ENCODE results near the gene NAPG.
"Not testable (repeated sequence)": the region's sequence is repeated elsewhere in the genome, so short reads cannot be mapped to it uniquely, and the experiment has no call there.

NAPG gene

DNA sequence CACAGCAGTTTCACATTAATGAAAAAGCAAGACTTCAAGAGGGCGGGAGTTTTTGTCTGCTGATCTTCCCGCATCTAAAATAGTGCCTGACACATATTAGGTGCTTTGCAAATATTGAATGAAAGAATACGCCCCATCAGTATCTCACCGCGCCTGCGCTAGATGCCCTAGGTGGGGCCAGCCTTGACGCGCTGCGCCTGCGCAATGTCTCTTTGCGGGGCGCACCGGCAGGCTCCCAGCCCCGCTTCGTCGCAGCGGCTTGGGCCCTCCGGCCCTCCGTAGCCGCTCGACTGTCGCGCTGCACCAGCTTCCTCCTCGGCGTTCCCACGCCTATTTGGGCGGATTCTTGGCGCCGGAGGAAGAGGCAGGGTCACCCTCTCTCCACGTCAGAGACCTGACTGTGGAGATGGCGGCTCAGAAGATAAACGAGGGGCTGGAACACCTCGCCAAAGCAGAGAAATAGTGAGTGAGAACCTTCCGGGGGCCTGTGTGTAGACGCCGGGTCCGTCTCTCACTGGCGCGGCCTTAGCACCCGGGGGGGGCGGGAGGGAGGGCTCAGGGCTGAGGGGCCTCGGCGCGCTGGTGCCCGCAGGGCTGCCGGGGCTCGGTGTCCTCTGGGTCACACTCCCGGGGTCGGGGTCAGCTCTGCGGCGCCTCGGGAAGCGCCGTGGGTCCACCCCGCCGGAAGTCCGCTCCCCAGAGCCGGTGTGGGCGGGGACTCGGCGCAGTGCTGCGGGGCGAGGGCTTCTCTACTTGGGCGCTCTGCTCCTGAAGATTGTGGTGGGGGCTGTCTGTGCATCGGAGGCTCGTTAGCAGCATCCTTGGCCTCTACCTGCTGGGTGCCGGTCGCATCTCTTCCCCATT, at the start of gene NAPG:
Gene NAPG (plus strand): TSS at position 331 of the 864 bp plus-strand sequence. CDS start 76 bp downstream, at position 407.
- peak in 55 of 56 donors; percentile 48 to 95 (median 83) for DNase-seq

DNA sequence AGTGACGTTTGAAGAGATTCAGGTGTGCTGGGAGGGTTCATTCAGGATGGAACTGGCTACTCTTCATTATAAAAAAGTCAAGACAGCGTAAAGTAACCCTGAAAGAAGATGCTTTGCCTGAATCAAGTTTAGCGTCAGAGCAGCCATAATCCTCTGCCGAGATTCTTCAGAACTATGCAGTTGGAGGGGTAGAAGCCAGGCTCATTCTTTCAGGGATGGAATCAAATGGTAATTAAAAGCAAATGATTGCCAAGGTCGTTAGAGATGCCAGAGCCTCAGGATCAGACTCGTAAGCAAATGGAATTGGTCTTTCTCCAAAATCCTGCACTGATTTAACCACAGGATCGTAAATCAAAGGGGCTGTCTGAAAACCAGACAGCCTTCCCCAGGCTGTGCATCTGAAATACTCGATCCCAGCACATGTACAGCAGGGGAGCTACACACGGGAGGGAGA, 49.5 kb upstream of the NAPG start:
- no peak for DNase-seq

DNA sequence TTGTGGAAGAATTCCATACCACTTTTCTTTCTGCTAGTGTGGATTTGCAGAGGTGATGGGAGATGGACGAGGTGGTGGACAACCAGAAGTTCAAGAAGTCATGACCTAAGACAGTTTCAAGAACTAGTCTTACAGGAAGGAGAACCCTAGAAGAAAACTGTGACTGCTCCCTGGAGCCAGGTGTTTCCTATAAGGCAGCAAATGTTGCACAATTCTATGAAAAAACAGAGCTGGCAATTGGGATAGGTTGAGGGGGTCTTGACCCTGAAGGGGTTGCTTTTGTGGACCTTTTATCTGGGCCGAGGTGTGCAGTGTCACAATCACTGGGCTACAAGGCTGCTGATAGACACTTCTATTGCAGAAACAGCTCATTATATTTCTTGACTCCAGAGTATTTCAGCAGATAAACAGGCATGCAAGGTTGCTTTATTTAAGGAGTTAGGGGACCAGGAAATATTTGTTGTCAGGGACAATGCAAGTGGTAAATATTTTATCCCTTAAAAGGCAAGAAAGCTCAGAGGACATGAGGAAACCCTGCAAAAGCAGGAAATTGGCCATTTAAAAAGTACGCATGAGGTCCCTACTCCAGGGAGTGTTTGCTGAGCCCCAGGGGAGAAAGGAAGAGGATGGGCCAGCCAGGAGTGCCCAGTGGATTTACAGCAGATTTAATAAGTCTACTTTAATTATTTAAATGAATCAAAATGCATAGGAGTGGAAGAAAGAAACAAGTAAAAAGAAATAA, 48.5 kb upstream of the NAPG start:
- no peak for DNase-seq

DNA sequence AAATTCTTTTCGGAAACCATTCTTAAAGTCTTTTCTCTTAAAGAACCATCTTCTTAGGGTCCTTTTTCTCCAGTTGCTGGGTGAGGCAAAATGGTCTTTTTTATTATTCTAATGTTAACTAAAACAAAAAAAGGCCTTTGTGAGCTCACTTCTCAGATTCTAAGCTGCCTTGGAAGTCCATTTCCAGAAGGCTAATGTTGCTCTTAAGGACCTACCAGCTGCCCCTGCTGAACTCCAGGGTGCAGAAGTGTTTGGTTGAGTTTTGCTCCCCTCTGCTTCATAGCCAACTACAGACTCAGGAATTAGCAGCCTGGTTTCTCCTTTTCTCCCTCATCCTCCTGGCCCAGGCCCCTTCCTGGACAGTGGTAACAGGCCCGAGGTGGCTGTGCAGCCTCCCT, 48.0 kb upstream of the NAPG start:
- DNase-seq = no peak

DNA sequence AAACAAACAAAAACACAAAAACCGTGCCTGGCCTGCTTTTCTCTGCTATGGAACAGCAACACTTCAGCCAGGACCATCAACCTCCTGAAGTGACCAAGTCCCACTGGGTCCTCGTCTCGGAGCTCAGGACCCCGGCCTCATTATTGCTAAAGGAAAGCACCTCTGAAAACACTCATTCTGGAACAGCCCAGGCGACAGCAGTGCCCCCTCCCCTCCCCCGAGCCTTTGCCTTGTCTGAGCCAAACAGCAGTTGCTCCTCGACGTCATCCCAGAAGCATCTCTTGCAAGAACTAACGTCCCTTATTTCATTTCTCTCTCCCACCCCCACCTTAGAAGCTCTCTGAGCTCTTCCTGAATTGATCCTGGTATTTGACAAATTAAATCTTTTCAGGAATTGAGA, 44.0 kb upstream of the NAPG start:
- no peak for DNase-seq

DNA sequence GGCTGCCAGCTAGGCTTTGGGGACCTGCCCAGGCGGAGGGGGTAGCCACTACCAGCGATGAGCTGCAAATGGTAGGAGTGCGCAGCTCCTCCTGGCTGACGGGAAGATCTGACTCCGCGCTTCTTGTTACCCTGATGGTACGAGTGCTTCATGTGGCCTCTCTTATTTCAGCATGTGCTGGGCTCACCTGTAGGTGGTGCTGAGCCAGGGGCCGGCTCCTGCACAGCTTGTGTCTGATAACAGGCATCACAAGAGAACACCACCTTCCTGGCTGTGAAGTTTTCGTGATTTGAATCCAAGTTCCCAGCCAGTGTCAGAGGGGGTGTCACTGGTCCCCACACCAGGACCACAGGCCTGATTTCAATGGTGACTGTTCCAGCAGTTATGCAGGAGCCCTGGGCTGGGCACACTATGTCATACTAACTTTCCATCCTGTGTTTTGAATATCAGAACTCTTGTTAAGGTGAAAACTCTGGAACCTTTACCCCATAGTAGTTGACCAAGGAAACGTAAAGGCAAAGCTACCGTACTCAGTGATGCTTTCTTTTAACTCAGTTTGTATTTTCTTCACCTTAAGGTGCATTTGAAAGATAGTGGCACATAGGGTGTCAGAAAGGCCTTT, 43.4 kb upstream of the NAPG start:
- DNase-seq = no peak

DNA sequence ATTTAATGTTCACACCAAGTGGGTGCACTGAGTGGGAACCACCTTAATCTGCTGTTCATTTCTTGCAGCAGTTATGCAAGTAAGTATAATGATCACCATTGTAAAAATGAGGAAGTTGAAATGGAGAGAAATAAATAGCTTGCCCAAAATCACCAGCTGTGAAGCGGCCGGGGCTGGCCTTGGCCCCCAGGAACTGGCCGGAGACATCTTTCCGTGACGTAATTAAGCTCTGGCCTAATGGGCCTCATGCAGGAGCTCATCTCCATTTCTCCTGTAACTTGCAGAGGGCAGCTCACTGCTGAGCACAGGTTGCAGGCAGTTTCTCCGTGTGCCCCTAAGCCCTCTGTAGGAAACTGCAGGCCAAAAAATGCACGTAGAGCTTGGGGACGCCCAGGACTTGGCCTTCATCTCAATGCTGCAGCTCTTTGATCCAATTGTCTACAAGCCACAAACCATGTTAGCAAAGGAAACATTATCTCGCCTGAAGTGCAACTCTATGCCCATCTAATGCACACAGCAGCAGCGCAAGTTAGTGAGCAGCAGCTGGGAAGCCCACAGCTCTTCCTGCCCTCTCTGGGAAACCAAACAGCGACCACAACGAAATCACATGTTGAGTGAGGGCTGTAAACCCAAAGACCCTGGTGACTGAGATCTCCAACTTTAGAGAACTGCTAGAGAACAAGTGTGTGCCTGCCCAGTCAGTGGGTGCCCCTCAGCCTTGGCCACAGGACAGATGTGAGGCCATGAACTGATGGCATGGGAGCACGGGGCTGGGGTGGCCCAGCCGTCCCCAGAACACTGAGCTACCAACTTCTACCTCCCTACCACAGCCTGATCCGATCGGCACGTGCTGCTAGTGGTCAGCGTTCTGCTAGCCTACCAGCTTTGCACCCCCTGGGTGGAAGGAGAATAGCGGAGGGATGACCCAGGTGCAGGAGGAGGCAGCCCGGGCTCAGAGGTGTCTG, 42.6 kb upstream of the NAPG start:
- DNase-seq = peak in 4 of 56 donors; percentile 23 to 35 (median 32)

DNA sequence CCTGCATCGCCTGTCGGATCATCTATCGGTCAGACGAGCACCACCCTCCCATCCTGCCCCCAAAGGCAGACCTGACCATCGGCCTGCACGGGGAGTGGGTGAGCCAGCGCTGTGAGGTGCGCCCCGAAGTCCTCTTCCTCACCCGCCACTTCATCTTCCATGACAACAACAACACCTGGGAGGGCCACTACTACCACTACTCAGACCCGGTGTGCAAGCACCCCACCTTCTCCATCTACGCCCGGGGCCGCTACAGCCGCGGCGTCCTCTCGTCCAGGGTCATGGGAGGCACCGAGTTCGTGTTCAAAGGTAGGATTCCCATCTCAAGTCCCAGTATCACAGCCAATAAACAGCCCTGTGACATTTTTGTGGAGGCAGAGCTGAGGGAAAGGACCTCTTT, 40.4 kb upstream of the NAPG start:
- DNase-seq = no peak

DNA sequence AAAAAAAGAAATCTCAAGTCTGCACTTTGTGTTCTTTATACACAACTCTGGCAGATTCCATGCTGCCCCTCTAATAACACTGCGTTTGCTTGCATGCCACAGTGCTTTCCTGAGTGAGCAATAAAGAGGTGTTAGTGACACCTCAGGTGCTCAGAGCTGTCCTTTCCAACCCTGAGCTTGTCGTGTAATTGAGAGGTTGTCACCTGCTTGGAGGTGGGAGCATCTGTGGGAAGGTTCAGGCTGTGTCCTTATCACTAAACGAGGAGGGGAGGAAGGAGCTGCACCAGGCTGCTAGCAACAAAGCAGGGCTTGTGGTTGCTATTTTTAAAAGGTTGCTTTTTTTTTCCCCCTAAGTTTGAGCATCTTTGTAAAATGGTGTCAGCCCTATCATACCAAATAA, 39.5 kb upstream of the NAPG start:
- DNase-seq = no peak

DNA sequence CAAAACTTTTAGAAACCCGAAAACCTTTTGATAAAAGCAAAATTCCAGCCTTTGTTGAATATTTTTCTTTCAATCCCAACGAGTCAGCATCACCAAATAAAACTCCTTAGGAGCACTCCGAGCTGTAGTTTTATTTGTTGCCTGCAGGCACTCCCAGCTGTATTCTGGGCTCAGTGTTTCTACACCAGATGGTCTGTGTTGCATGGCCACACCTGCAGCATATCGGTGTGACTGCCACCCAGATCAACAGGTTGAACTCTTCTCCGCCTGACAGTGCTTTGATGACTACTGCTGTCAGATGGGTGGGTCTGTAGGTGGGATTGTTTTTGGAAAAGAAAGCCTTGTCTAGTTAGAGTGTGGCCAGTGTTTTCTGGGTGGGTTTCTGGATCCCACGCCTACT, 38.7 kb upstream of the NAPG start:
- no peak for DNase-seq

DNA sequence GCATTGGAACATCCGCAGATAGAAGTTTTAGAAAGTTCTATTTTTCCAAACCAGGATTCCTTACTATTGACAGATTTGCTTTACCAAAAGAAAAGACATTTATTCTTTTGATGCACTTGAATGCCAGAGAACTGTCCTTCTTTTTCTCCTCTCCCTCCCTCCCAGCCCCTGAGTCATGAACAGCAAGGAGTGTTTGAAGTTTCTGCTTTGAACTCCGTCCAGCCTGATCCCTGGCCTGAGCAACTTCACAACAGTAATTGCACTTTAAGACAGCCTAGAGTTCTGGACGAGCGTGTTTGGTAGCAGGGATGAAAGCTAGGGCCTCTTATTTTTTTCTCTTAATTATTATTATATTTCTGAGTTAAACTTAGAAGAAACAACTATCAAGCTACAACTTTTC, 37.8 kb upstream of the NAPG start:
- peak in 1 of 56 donors; percentile 28 for DNase-seq

DNA sequence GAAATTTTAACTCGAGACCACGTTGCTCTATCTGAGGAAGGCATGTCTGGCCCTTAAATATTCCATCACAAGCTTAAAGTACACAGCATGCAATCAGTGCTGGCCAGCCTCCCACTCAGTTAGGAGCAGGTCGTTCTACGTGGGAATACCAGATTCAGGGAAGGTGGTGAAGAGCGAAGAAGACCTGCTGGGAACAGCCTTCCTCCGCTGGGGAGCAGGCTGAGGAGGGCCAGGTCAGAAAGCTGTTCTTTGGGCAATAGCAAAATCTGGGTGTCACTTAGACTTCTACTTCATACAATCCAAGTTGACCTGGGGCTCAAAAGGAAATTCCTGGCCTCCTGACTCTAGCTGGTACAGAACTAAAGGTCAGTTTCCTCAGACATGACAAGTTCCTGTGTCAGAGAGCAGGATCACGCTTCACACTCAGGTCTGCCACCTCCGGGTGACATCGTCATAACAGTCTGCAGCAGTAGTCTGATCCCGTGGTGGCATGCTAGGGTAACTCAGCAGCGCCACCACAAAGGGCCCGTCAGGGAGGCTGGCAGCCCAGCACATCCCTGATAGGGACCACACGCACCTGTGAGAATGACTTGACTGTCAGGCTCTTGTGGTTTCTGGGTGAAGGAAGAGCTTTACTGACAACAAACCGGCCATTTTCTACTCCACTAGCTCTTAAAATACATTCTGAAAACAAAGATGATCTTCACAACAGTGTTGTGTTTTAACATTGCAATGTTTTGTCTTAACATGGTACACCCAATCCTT, 35.2 kb upstream of the NAPG start:
- peak in 12 of 56 donors; percentile 18 to 67 (median 28) for DNase-seq

DNA sequence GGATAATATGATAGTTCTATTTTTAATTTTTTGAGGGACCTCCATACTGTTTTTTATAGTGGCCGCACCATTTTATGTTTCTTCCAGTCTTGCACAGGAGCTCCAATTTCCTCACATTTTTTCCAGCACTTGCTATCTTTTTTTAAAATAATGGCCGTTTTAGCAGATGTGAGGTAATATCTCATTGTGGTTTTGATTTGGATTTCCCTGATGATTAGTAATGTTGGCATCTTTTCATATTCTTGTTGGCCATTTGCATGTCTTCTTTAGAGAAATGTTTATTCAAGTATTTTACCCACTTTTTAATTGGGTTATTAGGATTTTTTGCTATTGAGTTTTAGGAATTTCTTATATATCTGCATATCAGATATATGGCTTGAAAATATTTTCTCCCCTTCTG, 29.9 kb upstream of the NAPG start:
- DNase-seq = no peak

DNA sequence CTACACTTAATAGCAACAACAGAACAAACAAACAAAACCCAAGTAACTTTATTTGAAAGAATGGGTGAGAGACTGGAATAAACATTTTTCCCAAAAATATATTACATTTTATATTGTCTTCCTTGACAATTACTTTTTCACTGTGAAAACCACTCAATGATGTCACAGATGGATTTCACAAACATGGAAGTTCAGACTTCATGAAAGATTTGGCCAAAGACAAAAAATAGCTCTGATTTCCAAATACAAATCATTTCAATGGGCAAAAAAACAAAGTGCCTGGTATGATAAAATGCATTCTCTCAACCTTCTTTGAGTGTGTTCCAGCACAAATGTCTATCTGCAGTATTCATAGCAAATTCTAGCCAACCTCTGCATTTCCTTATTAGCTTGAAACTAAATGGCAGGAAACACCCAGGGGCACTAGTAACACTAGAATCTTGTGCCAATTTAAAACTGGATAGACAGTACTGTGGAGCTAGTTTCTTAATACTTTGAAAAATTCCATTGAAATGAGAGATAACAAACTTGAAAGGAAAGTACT, 28.5 kb upstream of the NAPG start:
- DNase-seq = no peak

DNA sequence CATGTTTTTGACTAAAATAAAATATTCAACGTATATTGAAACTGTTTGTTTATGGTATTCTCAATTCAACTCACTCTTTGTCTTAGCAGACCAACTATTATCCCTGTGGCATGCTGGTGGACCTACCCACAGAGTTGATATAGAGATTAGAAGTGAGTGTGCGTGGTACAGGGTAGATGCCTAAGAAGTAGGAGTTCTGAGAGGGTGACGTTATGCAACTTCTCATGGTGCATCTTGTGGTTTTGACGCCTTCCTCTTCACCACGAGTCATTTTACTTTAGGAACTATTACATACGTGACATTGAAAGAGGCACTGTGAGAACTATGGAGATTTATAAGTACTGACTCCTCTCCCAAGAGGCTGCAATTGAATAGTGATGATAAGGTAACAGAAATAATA, 26.6 kb upstream of the NAPG start:
- DNase-seq = no peak

DNA sequence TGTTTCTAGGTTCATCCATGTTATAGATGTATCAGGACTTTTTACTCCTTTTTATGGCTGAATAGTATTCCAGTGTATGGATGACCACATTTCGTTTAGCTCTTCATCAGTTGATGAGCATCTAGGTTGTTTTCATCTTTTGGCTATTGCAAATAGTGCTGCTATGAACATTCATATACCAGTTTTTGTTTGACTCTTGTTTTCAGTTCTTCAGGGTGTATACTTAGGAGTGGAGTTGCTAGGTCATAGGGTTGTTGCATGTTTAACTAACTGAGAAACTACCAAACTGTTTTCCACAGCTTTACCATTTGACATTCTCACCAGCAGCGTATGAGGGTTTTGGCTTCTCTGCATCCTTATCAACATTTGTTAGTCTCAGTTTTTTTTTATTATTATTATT, 25.8 kb upstream of the NAPG start:
- DNase-seq = no peak

DNA sequence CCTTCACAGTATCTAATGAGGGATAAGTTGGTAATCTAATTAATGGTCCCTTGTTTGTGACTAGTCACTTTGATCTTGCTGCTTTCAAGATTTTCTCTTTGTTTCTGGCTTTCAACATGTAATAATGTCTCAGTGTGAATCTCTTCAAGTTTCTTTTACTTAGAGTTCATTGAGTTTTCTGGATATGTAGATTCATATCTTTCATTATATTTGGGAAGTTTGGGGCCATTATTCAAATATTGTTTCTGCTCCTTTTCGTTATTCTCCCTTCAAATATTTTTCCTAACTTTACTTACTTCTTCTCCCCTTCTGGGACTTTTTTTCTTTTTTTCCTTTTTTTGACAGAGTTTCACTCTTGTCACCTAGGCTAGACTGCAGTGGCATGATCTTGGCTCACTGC, 21.1 kb upstream of the NAPG start:
- no peak for DNase-seq

DNA sequence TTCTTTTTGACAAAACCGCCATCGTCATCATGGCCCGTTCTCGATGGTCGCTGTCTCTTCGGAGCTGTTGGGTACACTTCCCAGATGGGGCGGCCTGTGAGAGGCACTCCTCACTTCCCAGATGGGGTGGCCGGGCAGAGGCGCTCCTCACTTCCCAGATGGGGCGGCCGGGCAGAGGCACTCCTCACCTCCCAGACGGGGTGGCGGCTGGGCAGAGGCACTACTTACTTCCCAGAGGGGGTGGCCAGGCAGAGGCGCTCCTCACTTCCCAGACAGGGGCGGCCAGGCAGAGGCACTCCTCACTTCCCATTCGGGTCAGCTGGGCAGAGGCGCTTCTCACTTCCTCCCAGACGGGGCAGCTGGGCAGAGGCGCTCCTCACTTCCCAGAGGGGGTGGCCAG, 19.9 kb upstream of the NAPG start:
- not testable (repeated sequence) for DNase-seq

DNA sequence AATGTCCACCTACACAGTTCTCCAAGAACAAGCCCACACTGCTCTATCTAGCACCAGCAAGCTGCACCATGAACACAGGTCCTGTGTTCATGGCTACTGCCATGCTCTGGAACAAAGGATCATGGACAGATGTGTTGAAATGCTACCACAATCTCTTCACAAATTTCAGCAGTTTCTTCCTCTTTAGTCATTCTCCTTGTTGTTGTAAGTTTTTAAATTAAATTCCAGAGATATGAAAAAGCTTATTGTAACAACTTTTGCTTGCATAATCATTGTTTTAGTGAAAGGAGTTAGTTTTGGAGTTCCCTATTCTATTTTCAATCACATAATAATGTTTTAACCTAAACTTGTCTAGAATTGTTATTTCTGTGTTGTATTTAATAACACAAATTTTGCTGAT, 17.2 kb upstream of the NAPG start:
- DNase-seq = no peak

DNA sequence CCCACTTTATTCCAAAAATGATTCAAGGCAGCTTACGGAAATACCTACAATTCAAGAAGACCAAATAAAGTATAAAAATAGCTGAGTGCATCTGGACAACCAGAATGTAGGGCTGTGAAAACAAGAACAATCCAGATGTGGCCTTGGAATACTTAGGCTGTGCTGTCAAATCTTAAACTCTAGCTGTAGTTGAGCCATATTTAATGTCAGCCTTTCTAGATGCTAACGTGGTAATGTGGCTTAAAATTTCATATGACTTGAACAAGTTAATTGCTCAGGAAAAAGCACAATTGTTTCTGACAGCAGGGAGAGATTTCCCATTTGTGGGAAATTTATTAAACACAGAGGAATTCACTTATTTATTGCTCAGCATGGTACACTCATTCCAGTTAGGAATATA, 14.6 kb upstream of the NAPG start:
- no peak for DNase-seq

All from amygdala (tissue), 56 donors.